ENCODE data around the gene CCRL2. TPM values are rescaled to one million over a fixed set of nuclear protein-coding genes. Genes with fewer than 3 reads are reported as not detected.
A peak's percentile ranks its signal among the peaks of the same experiment; 100 is the strongest.

Gene CCRL2
- total and polyA plus RNA-seq, 9 of the 15 experiments (the other 6 are each of a cell fraction or from before 2014, with no cell fraction given): 3.4 to 5.7 (median 4.0) TPM

GRCh38 chr3:46400000-46400734, 6.9 kb upstream of the CCRL2 start (continued):
- TF ChIP-seq RBM14 (IDR thresholded peaks at IDR 0.05; ENCODE audit: borderline replicate concordance, insufficient read depth, low read depth, low read length) (no peak), STAG1 (CRISPR knock-in tag; IDR thresholded peaks at IDR 0.05; ENCODE audit: borderline replicate concordance) (no peak), ZNF174 (CRISPR knock-in tag; IDR thresholded peaks at IDR 0.05) (no peak), ZBTB7A (IDR thresholded peaks at IDR 0.05; ENCODE audit: borderline replicate concordance, control insufficient read depth, low read depth, low read length) (no peak), ERF (CRISPR knock-in tag; IDR thresholded peaks at IDR 0.05) (0 out of 2 replicates have a peak, but pooled peaks have one; percentile 29), HMG20A (CRISPR knock-in tag; conservative IDR thresholded peaks at IDR 0.05) (peak; percentile 88), RFX1 (IDR thresholded peaks at IDR 0.05) (no peak), MYNN (IDR thresholded peaks at IDR 0.05) (peak; percentile 78), MYNN (CRISPR knock-in tag; IDR thresholded peaks at IDR 0.05) (no peak), ZNF668 (CRISPR knock-in tag; IDR thresholded peaks at IDR 0.05) (no peak), POLR2G (IDR thresholded peaks at IDR 0.05; ENCODE audit: low read depth, low read length) (no peak), ETV1 (tag; conservative IDR thresholded peaks at IDR 0.05; ENCODE audit: low read depth) (no peak; the same call in 1 of the 2 replicates), U2AF2 (optimal IDR thresholded peaks at IDR 0.05; ENCODE audit: low read depth, low read length) (no peak), PHB (CRISPR knock-in tag; IDR thresholded peaks at IDR 0.05) (no peak), PURB (CRISPR knock-in tag; IDR thresholded peaks at IDR 0.05; ENCODE audit: low read depth) (no peak)
- TF ChIP-seq, protein P1, sequence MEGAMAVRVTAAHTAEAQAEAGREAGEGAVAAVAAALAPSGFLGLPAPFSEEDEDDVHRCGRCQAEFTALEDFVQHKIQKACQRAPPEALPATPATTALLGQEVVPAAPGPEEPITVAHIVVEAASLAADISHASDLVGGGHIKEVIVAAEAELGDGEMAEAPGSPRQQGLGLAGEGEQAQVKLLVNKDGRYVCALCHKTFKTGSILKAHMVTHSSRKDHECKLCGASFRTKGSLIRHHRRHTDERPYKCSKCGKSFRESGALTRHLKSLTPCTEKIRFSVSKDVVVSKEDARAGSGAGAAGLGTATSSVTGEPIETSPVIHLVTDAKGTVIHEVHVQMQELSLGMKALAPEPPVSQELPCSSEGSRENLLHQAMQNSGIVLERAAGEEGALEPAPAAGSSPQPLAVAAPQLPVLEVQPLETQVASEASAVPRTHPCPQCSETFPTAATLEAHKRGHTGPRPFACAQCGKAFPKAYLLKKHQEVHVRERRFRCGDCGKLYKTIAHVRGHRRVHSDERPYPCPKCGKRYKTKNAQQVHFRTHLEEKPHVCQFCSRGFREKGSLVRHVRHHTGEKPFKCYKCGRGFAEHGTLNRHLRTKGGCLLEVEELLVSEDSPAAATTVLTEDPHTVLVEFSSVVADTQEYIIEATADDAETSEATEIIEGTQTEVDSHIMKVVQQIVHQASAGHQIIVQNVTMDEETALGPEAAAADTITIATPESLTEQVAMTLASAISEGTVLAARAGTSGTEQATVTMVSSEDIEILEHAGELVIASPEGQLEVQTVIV (CRISPR knock-in tag; IDR thresholded peaks at IDR 0.05; ENCODE audit: borderline replicate concordance): no peak
- TF ChIP-seq, protein P2, sequence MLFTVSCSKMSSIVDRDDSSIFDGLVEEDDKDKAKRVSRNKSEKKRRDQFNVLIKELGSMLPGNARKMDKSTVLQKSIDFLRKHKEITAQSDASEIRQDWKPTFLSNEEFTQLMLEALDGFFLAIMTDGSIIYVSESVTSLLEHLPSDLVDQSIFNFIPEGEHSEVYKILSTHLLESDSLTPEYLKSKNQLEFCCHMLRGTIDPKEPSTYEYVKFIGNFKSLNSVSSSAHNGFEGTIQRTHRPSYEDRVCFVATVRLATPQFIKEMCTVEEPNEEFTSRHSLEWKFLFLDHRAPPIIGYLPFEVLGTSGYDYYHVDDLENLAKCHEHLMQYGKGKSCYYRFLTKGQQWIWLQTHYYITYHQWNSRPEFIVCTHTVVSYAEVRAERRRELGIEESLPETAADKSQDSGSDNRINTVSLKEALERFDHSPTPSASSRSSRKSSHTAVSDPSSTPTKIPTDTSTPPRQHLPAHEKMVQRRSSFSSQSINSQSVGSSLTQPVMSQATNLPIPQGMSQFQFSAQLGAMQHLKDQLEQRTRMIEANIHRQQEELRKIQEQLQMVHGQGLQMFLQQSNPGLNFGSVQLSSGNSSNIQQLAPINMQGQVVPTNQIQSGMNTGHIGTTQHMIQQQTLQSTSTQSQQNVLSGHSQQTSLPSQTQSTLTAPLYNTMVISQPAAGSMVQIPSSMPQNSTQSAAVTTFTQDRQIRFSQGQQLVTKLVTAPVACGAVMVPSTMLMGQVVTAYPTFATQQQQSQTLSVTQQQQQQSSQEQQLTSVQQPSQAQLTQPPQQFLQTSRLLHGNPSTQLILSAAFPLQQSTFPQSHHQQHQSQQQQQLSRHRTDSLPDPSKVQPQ (CRISPR knock-in tag; IDR thresholded peaks at IDR 0.05; ENCODE audit: borderline replicate concordance): no peak
- TF ChIP-seq, protein P3, sequence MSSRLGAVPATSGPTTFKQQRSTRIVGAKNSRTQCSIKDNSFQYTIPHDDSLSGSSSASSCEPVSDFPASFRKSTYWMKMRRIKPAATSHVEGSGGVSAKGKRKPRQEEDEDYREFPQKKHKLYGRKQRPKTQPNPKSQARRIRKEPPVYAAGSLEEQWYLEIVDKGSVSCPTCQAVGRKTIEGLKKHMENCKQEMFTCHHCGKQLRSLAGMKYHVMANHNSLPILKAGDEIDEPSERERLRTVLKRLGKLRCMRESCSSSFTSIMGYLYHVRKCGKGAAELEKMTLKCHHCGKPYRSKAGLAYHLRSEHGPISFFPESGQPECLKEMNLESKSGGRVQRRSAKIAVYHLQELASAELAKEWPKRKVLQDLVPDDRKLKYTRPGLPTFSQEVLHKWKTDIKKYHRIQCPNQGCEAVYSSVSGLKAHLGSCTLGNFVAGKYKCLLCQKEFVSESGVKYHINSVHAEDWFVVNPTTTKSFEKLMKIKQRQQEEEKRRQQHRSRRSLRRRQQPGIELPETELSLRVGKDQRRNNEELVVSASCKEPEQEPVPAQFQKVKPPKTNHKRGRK (tag; IDR thresholded peaks at IDR 0.05): no peak
- TF ChIP-seq, protein P4, sequence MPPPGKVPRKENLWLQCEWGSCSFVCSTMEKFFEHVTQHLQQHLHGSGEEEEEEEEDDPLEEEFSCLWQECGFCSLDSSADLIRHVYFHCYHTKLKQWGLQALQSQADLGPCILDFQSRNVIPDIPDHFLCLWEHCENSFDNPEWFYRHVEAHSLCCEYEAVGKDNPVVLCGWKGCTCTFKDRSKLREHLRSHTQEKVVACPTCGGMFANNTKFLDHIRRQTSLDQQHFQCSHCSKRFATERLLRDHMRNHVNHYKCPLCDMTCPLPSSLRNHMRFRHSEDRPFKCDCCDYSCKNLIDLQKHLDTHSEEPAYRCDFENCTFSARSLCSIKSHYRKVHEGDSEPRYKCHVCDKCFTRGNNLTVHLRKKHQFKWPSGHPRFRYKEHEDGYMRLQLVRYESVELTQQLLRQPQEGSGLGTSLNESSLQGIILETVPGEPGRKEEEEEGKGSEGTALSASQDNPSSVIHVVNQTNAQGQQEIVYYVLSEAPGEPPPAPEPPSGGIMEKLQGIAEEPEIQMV (tag; conservative IDR thresholded peaks at IDR 0.05; ENCODE audit: low read depth): no peak
